Activated T-cell treated with anti-CD3 and anti-CD28 coated beads, Interleukin-2, amount 50 U/mL, for 24 hours (primary cell): ENCODE results near the gene FSD1.

Source experiments
- DNase-seq: peaks from one replicate; pipeline ENCODE4 v3.0.0-alpha.2; 2020
- H3K27ac Mint-ChIP-seq: 2 replicates; pipeline ENCODE4 v1.8.0; 2020; ENCODE audit warnings: mild to moderate bottlenecking, mixed read lengths
- H3K27me3 Mint-ChIP-seq: 2 replicates; pipeline ENCODE4 v1.8.0; 2020; ENCODE audit warnings: mixed read lengths
- H3K36me3 Mint-ChIP-seq: 2 replicates; pipeline ENCODE4 v1.8.0; 2020; ENCODE audit warnings: low read depth, mixed read lengths
- H3K4me1 Mint-ChIP-seq: 2 replicates; pipeline ENCODE4 v1.8.0; 2020; ENCODE audit warnings: low read depth, mixed read lengths
- H3K4me3 Mint-ChIP-seq: 2 replicates; pipeline ENCODE4 v1.8.0; 2020; ENCODE audit warnings: mild to moderate bottlenecking, moderate library complexity, mixed read lengths
- H3K9me3 Mint-ChIP-seq: 2 replicates; pipeline ENCODE4 v1.8.0; 2020; ENCODE audit warnings: mixed read lengths

FSD1 gene

DNA sequence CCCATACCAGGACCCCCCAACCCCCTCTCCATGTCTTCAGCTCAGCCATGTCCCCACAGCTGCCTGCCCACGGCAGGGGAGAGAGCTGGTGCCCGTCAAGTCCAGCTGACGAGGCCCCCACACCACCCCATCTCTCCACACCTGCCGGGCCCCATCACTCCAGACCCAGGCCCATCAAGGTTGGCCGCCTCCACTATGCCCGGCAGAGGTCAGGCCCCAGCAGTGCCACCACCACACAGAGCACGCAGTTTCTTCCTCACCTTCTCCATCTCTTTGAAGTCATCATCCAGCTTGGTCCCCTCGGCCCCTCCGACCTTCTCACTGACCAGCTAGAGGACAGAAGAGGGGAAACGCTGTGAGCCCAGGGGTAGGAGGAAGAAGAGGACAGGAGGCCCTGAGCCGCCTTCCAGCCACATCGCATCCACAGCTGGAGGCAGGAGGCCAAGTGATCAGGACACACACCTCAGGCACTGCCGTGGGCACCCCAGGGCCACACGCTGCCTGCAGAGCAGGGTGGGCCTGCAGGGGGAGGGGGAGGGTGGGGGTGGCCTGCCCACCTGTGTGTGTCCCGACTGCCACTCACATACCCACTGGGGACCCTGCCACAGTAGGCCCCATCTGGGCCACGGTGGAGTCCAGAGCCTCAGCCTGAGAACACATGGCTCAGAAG lies 62.4 kb downstream of the FSD1 start:
- peaks cover 68% of the 10 kb centered on the region for H3K36me3 Mint-ChIP-seq
- no peak overlapping the region for H3K4me3 Mint-ChIP-seq
- H3K4me1 Mint-ChIP-seq, result peaks cover 41% of the 10 kb centered on the region
- DNase-seq, result no peak
- H3K27me3 Mint-ChIP-seq, result no peaks in the 10 kb centered on the region
- H3K9me3 Mint-ChIP-seq, result no peaks in the 10 kb centered on the region
- H3K27ac Mint-ChIP-seq, result peak overlapping the region; percentile 97

DNA sequence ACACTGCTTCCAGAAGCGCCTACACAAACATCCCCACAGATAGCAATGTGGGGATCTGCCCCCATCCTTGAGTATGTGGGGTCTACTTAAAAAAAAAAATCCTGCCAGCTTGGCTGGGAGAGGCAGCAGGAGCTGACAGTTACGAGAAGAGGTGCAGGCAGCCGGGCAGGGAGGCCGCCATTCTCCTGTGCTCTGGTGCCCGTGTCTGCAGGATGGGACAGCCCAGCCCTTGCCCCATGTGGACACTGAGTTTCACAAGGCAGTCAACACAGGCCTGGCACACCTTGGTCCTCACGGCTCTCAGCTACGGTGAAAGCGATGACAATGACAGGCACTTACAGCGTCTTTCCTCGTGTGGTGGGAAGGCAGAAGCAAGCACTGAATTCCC lies 62.9 kb downstream of the FSD1 start:
- no peak for DNase-seq
- Mint-ChIP-seq H3K27me3 (no peaks in the 10 kb centered on the region), H3K9me3 (no peaks in the 10 kb centered on the region), H3K27ac (peak overlapping the region; percentile 97), H3K36me3 (peaks cover 65% of the 10 kb centered on the region), H3K4me3 (no peak overlapping the region), H3K4me1 (peaks cover 45% of the 10 kb centered on the region)

DNA sequence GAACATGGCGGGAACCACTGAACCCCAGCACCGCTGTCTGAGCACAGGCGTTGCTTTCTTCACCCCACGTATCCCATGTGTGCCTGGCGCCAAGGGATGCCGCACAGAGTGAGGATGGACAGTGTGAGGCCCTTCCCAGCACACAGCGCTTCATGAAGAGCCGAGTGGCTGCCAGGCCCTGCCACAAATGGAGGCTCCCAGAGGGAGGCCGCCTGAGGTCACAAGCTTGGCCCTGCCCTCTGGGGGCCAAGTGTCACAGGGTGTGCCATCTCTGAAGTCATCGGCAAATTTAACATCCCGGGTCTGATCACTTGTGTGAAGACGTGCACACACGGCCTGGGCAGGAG lies 63.4 kb downstream of the FSD1 start:
- H3K27me3 Mint-ChIP-seq, result no peaks in the 10 kb centered on the region
- no peak overlapping the region for H3K4me3 Mint-ChIP-seq
- DNase-seq, result no peak
- peaks cover 45% of the 10 kb centered on the region for H3K4me1 Mint-ChIP-seq
- no peaks in the 10 kb centered on the region for H3K9me3 Mint-ChIP-seq
- peak overlapping the region; percentile 97 for H3K27ac Mint-ChIP-seq
- peaks cover 63% of the 10 kb centered on the region for H3K36me3 Mint-ChIP-seq

DNA sequence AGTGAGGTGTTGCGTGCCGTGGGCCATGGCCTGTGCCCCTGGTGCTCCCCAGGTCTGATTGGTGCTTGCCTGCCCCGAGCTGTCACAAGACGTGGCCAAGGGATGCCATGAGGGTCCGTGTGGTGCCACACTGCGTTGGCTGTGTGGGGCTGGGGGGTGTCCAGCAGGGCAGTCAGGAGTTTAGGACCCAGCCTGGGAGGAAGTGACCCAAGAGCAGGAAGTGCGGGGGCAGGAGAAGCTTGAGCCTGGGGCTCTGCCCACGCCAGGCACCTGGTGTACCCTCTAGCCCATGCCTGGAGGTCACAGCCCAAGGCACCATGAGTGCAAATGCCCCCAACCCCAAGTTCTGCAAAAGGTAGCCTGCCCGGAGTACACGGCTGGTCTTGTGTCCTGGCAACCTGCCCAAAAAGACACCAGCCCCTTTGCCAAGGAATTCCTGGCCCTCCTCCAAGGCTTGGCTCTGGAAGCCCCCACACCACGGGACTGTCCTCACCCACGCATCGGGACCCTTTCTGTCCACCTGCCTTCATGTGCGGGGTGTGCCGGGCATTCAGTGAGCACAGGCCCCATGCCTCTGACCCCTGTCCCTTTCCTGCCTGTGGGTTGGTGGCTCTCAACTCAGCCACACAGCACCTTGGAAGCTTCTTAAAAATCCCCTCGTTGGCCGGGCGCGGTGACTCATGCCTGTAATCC lies 63.9 kb downstream of the FSD1 start:
- Mint-ChIP-seq H3K9me3 (no peaks in the 10 kb centered on the region), H3K27ac (peak overlapping the region; percentile 97), H3K4me1 (peaks cover 45% of the 10 kb centered on the region), H3K4me3 (peak overlapping the region; percentile 75), H3K36me3 (peaks cover 60% of the 10 kb centered on the region), H3K27me3 (no peaks in the 10 kb centered on the region)
- no peak for DNase-seq

DNA sequence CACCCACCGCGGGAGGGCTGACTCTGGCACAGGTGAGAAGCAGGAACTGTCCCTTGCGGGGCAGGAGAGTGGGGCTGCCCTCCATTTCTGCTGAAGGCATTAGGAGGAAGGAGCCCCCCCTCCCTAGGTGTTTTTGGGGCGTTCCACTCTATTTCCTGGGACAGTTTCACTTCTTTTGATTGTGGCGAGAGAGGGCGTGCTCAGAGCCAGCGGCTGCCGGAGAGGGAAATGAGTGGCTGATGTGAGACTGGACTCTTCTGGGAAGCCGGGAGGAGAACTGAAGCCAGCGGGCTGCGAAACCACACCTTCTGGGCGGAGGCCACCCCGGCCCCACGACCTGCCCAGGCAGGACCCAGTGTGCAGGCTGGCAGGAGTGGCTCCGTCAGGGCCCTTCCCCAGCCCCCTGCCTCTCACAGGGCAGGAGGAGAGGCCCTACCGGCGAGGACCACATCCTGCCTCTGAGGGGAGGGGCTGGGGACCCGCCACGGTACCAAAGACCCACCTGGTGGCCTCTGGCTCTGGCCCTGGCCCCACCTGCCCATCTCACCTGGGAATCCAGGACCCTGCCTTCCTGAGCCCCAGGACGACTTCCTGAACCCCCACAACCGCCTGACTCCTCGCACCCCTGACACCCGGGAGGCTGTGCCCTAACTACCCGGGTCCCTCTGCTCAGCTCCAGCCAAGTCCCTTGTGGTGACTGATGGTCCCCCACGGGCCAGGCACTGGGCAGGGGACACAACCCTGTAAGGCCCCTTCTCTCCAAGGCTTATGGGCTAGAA lies 64.9 kb downstream of the FSD1 start:
- Mint-ChIP-seq H3K4me3 (peak overlapping the region; percentile 75), H3K36me3 (peaks cover 54% of the 10 kb centered on the region), H3K4me1 (peaks cover 52% of the 10 kb centered on the region), H3K27me3 (no peaks in the 10 kb centered on the region), H3K9me3 (no peaks in the 10 kb centered on the region), H3K27ac (peak overlapping the region; percentile 97)
- peak; percentile 81 for DNase-seq

DNA sequence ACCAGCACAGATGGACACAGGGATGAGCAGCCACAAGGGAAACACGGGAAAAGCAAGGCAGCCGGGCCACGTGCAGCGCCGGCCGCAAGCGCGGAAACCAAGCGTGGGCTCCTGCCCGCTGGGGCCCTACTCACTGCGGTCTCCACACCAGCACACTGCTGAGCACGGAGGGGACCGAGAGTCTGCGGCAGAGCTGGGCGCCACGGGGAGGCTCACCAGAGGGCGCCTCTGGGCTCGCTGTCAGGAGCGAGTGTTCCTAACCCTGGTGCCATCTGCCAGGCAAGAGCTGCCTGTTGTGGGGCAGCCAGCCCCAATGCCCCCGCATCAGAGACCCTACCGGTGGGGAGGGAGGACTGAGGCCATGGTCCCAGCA lies 65.5 kb downstream of the FSD1 start:
- H3K27ac Mint-ChIP-seq, result peak overlapping the region; percentile 97
- peaks cover 51% of the 10 kb centered on the region for H3K36me3 Mint-ChIP-seq

DNA sequence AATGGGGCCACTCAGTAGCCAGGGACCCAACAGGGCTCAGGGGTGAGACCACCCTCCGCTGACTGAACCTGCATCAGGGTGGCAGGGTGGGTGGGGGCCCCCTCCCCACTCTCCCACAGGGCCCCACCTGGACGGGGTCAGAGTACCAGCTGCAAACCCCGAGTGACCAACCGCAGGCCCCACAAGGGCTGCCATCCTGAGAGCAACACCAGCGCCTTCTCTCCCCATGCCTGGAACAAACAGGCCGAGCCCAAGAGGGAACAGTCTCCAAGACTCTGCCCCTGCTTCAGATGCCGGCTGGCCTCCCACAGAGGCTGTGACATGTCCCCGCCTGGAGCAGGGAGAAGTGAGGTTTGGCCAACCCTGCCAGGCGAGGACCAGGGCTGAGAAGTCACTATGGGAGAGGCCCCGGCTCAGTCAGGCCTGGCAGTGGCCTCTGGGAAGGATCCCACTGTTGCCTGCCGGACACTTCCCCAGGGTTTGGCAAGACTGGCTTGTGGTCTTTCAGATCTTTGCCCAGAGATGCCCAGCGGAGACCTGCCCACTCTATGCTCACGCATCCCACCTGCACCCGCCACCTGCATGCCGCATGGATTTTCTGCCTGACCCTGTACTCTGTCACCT lies 66.1 kb downstream of the FSD1 start:
- Mint-ChIP-seq H3K27ac (peak overlapping the region; percentile 97), H3K4me1 (peaks cover 54% of the 10 kb centered on the region), H3K9me3 (no peaks in the 10 kb centered on the region), H3K27me3 (no peaks in the 10 kb centered on the region), H3K4me3 (peak overlapping the region; percentile 75), H3K36me3 (peaks cover 44% of the 10 kb centered on the region)
- DNase-seq, result no peak

More for the DNA sequence above, 65.5 kb downstream of the FSD1 start:
- H3K4me3 Mint-ChIP-seq, result peak overlapping the region; percentile 75
- no peaks in the 10 kb centered on the region for H3K27me3 Mint-ChIP-seq
- no peaks in the 10 kb centered on the region for H3K9me3 Mint-ChIP-seq
- peaks cover 52% of the 10 kb centered on the region for H3K4me1 Mint-ChIP-seq
- peak; percentile 84 for DNase-seq

DNA sequence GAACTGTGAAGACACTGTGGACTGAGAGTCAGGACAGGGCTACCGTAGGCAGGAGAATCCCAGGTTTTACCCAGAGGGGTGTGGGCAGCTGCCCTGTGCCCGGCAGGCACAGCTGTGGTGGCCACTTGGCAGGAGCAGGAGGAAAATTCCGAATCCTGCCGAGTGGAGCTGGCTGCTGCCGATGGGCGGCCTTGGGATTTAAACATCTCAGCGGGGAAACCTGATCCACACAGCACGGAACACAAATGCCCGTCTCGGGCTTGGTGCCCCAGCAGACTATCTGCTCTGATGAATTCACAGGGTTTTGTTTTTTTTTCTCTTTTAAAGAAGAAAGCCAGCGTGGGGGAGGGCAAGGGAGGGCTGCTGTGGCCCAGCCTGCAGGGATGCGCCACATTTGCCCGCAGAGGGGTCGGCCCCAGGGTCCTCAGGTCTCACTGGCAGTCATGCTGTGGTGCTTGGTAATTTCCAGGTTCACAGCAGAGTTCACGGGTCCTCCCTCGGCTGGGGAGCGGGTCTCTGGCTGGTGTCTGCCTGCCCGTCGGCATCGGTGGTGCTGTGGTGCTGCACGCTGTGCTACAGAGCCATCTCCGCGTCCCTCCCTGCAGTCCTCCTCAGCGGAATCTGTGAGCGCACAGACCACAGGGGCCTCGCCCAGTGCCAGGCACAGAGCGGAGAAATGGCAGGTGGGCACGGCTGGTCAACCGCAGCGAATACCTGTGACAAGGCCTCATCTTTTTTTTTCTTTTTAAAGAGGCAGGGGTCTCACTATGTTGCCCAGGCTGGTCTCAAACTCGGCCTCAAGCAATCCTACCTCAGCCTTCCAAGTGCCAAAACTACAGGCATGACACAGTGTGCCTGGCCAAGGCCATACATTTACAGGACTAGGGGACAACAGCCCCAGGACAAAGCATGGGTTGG lies 67.1 kb downstream of the FSD1 start:
- Mint-ChIP-seq H3K27ac (peak overlapping the region; percentile 97), H3K36me3 (peaks cover 42% of the 10 kb centered on the region), H3K4me3 (no peak overlapping the region), H3K4me1 (peaks cover 64% of the 10 kb centered on the region), H3K27me3 (no peaks in the 10 kb centered on the region), H3K9me3 (no peaks in the 10 kb centered on the region)
- DNase-seq, result no peak

DNA sequence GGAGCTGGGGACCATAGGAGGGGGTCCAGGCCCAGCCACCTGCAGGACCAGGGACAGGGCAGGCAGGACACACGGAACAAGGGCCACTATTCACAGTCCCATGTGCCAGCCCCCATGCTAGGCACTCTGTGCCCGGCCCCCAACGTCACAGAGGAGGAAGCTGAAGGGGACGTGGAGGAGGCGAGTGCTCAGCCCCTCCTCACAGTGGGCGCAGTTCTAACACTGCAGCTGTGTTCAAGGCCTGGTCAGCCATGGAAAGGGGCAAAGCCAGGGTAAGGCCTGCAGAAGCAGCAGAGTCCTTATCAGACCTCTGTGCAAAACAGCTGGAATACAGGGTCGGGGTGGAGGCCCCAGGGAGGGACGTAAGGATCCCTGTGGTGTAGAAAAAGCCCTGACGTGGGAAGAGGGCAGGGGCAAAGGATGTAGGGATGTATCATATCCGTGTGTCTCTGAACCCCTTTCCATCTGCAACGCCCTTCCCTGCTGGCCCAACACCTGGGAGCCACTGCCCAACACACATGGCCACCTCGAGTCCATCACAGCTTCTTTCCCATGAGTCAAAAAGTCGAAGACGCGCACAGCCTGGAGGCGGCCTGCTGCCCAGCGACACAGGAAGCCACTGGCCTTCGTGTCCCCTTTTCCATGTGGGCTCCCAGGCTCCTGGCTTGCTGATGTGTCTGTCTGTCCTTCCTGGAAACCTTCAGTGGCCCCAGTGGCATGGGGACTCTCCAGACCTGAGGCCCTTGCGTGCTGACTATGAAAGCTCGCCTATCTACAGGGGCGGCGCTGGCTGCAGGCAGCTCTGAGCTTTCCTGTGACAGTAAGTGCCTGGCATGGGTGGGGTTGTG lies 68.0 kb downstream of the FSD1 start:
- Mint-ChIP-seq H3K4me3 (no peak overlapping the region), H3K4me1 (peaks cover 71% of the 10 kb centered on the region), H3K27ac (peak overlapping the region; percentile 66), H3K9me3 (no peaks in the 10 kb centered on the region), H3K27me3 (no peaks in the 10 kb centered on the region), H3K36me3 (peaks cover 39% of the 10 kb centered on the region)
- DNase-seq, result no peak

DNA sequence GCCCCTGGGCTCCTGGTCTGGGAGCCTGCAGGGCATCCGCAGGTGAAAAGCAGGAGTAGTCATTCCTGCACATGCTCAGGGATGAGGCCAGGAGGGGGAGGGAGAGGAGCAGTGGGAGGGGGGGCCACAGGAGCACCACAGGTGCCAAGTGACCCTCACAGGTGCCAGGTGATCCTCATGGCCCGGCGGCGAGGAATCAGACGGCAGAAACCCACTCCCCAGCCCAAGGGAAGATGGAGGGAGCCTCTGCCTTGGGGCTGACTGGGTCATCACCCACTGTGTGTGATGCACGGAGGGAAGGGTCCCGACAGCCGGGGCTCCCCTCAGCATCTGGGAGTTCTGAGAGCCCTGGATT lies 68.6 kb downstream of the FSD1 start:
- Mint-ChIP-seq H3K4me3 (no peak overlapping the region), H3K27ac (peak overlapping the region; percentile 66), H3K27me3 (no peaks in the 10 kb centered on the region), H3K9me3 (no peaks in the 10 kb centered on the region), H3K4me1 (peaks cover 69% of the 10 kb centered on the region), H3K36me3 (peaks cover 36% of the 10 kb centered on the region)
- no peak for DNase-seq
